Measurements from ENCODE around the gene TTC16. TPM values are rescaled to one million over a fixed set of nuclear protein-coding genes. Genes with fewer than 3 reads are reported as not detected.

The TTC16 gene
- total and polyA plus RNA-seq, 2 donors (not counting 3 experiments of a cell fraction or from before 2014, with no cell fraction given): not detected

- no peak for DNase-seq (ENCODE audit: low read depth, low spot score)
- no peak overlapping the region for H3K9ac ChIP-seq (replicated peaks; ENCODE audit: extremely low read depth, insufficient read depth, low read length)
- peaks cover 4 to 12% of the 10 kb centered on the region in 2 experiments for H3K36me3 ChIP-seq (ENCODE audit: control insufficient read depth in 2 of 2, extremely low read depth in 1 of 2, insufficient read depth in 2 of 2, low read length in 2 of 2)
- H3K27ac ChIP-seq (ENCODE audit: insufficient read depth, low read depth, low read length): no peak overlapping the region
- H3K9me3 ChIP-seq (replicated peaks; ENCODE audit: control insufficient read depth, insufficient read depth, low read length): no peaks in the 10 kb centered on the region
- H3K4me2 ChIP-seq (ENCODE audit: insufficient read depth, low read length): no peak overlapping the region
- H3K27me3 ChIP-seq (ENCODE audit: control insufficient read depth in 2 of 2, insufficient read depth in 2 of 2, low read length in 2 of 2): no peaks in the 10 kb centered on the region
- no peak for TF ChIP-seq FOS (IDR thresholded peaks at IDR 0.05; ENCODE audit: borderline replicate concordance, insufficient read depth, low read length)
- TF ChIP-seq MAX (IDR thresholded peaks at IDR 0.05; ENCODE audit: insufficient read depth, insufficient read length): no peak
- TF ChIP-seq CTCF (IDR thresholded peaks at IDR 0.05; ENCODE audit: extremely low read depth in 1 of 2, insufficient read depth in 1 of 2, low read depth in 1 of 2, low read length in 2 of 2): no peak
- no peak for TF ChIP-seq GATA2 (IDR thresholded peaks at IDR 0.05; ENCODE audit: insufficient read depth, insufficient read length, low read depth, low read length)
- no peak for TF ChIP-seq JUN (IDR thresholded peaks at IDR 0.05; ENCODE audit: borderline replicate concordance, insufficient read depth, insufficient read length, low read depth)
- TF ChIP-seq POLR2A (IDR thresholded peaks at IDR 0.05; ENCODE audit: low read depth, low read length): no peak
- TF ChIP-seq MYC (IDR thresholded peaks at IDR 0.05; ENCODE audit: low read depth, low read length): no peak
- TF ChIP-seq EZH2 (IDR thresholded peaks at IDR 0.05; ENCODE audit: borderline replicate concordance, low read depth, low read length, severe bottlenecking): no peak
- intact Hi-C loops (cut with micrococcal nuclease): no loop called here
- no peak overlapping the region for H3K4me3 ChIP-seq (replicated peaks in 1 of 3; ENCODE audit: insufficient read depth in 1 of 3, low read depth in 1 of 3, low read length in 3 of 3)
- H4K20me1 ChIP-seq (replicated peaks; ENCODE audit: control insufficient read depth, extremely low read depth, insufficient read depth, low read length): no peaks in the 10 kb centered on the region
- dilution Hi-C loops (cut with MboI; ENCODE audit: extremely low pct_ligation_motif_present, low sequenced_read_pairs): no loop called here
- H3K79me2 ChIP-seq (ENCODE audit: control insufficient read depth, insufficient read depth, low read length): no peaks in the 10 kb centered on the region
- H3K4me1 ChIP-seq (ENCODE audit: control insufficient read depth, extremely low read depth, insufficient read depth, low read length): no peaks in the 10 kb centered on the region
- POLR2A ChIA-PET: no interaction called here
- no peak for FAIRE-seq
- no peak overlapping the region for H2AFZ ChIP-seq (ENCODE audit: low read depth, low read length)
- BruUV-seq (replicated peaks): no TSS peak
- H3K9me1 ChIP-seq (replicated peaks; ENCODE audit: control insufficient read depth, extremely low read depth, insufficient read depth, low read length): no peaks in the 10 kb centered on the region
- CTCF ChIA-PET: no interaction called here
These were observed 42.6 kb upstream of the TTC16 start for GRCh38 chr9:127673234-127673633.
